Germinal center (tissue), 1 donor: Measurements from ENCODE around the gene DENND1C.

Experiments
- DNase-seq: peaks from one replicate; pipeline ENCODE4 v3.0.0; 2012; ENCODE audit warnings: mixed read lengths, low spot score

Gene DENND1C, protein sequence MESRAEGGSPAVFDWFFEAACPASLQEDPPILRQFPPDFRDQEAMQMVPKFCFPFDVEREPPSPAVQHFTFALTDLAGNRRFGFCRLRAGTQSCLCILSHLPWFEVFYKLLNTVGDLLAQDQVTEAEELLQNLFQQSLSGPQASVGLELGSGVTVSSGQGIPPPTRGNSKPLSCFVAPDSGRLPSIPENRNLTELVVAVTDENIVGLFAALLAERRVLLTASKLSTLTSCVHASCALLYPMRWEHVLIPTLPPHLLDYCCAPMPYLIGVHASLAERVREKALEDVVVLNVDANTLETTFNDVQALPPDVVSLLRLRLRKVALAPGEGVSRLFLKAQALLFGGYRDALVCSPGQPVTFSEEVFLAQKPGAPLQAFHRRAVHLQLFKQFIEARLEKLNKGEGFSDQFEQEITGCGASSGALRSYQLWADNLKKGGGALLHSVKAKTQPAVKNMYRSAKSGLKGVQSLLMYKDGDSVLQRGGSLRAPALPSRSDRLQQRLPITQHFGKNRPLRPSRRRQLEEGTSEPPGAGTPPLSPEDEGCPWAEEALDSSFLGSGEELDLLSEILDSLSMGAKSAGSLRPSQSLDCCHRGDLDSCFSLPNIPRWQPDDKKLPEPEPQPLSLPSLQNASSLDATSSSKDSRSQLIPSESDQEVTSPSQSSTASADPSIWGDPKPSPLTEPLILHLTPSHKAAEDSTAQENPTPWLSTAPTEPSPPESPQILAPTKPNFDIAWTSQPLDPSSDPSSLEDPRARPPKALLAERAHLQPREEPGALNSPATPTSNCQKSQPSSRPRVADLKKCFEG

DNA sequence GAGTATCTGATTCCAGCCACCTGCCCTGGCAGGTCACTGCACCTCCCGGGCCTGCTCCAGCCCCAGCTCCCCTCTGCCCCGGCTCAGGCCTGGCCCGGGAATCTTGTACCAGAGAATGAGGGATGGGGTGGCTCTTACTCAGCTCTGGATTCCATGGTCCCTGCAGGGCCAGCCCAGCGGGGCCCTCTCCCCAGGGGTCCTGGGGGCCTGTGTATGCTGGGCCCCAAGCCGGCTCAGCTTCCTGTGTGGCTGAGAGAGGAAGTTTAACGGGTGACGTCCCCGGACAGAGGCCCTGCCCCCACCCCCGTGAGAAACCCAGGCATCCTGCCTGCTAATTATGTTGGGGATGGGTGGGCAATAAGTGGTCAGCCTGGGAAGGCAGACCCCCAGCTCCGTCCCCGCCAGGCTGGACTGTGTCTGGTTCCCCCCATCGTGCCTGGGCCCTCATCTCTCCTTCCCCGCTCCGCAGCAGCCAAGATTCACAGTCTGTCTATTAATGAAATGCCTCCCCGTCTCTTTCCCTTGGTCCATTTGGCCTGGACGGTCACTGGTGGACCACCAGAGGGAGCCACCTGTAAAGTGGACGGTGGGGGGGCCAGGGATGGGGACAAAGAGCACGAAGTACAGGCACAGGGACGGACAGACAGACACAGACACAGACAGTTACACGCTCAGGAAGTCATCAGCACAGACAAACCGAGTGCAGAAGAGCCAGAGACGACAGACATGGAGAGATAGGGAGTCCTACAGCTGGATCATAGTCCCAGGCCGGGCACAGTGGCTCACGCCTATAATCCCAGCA, at the start of gene DENND1C:
DENND1C (minus strand) TSS at position 247 of the 802 bp plus-strand sequence; CDS start at position 155, 92 bp downstream.
- DNase-seq, result peak; percentile 64

DNA sequence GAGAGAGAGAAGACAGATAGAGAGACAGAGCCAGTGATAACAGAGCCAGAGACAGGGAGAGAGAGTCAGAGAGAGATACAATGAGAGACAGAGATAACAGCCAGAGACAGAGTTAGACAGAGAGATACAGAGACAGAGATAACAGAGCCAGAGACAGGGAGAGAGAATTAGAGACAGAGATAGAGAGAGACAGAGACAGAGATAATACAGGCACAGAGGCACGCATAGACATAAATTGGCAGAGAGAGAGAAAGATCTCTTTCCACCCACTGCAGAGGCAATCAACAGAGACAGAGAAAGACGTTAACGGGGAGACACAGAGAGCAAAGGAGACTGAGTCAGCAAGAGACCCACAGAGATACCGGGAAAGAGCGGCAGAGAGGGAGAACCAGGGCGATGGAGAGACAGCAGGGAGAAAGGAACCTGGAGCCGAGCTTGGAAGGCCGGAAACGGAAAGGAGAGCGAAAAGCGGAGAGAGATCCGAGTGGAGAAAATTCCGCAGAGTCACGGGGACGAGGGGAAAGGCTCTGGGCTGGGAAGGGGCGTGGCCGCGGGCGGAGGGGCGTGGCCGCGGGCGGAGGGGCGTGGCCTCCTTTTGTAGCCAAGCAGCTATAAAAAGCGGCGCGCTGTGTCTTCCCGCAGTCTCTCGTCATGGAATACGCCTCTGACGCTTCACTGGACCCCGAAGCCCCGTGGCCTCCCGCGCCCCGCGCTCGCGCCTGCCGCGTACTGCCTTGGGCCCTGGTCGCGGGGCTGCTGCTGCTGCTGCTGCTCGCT, 49.0 kb upstream of the DENND1C start, which contains the start of gene TNFSF9:
TNFSF9 (plus strand) TSS at position 641 of the 777 bp plus-strand sequence; CDS start at position 652, 11 bp downstream.
- DNase-seq, result peak; percentile 80

DNA sequence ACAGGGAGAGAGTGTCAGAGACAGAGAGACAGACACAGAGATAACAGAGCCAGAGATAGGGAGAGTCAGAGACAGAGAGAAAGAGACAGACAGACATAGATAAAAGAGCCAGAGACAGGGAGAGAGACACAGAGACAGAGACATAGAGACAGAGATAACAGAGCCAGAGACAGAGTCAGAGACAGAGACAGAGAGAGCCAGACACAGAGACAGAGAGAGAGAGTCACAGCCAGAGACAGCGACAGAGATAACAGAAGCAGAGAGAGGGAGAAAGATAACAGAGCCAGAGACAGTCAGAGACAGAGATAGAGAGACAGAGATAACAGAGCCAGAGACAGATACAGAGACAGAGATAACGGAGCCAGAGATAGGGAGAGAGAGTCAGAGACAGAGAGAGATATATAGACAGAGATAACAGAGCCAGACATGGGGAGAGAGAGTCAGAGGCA, 48.4 kb upstream of the DENND1C start:
- no peak for DNase-seq

DNA sequence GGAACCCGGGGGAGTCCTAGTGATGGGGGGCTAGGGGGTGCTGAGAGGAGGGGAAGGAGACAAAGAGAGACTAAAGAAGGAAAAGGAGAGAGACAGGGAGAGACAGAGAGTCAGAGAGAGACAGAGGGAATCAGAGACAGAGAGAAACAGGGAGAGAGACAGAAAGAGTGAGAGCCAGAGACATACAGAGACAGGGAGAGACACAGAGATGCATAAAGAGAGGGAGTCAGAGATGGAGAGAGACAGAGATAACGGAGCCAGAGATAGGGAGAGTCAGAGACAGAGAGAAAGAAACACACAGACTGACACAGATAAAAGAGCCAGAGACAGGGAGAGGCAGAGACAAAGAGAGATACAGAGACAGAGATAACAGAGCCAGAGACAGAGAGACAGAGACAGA, 47.8 kb upstream of the DENND1C start:
- no peak for DNase-seq

DNA sequence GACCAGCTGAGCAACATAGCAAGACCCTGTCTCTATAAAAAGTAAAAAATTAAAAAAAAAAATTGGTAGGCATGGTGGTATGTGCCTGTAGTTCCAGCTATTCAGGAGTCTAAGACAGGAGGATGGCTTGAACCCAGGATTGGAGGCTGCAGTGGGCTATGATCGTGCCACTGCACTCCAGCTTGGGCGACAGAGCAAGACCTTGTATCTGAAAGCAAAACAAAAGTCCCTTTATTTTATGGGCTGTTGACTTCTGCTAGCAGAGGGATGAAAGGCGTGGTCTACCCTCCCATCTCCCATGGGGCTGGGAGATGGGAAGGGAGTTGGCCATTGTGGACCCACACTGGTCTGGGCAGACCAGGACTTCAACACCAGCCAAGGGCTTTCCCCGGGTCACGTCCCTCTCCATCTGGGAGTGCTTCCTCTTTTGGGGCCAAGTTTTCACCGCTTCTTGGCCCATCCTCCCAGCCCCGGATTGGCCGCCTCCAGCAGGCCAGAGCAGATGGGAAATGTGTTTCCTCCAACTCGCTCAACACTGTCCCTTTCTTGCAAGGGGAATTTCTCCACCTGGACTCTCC, 47.0 kb upstream of the DENND1C start:
- DNase-seq, result peak; percentile 72

DNA sequence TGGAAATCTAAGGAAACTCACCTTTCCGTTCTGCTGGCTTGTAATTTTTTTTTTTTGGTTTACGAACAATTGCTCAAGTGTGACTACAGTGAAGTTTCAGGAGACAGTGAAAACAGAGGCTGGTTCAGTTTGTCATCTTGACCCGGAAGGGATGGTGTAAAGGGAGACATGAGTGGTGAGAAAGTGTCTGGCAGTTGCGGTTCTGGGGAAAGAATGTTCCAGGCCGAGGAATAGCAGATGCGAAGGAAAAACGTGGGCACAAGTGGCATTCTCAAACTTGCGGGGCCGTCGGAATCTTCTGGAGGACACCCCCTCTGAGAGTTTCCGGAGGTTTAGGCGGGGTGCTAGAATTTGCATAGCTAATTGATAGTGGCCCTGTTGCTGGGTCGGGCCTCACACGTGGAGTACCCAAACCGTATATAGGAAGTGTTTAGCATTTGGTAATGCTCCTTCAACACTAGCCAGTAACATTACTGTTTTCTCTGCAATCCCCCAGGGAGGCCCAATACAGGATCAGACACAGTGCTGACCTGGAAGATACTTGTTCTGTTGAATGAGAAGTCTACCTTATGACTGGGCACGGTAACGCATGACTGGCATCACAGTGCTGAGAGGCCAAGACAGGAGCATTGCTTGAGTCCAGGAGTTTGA, 46.4 kb upstream of the DENND1C start:
- DNase-seq, result peak; percentile 85

DNA sequence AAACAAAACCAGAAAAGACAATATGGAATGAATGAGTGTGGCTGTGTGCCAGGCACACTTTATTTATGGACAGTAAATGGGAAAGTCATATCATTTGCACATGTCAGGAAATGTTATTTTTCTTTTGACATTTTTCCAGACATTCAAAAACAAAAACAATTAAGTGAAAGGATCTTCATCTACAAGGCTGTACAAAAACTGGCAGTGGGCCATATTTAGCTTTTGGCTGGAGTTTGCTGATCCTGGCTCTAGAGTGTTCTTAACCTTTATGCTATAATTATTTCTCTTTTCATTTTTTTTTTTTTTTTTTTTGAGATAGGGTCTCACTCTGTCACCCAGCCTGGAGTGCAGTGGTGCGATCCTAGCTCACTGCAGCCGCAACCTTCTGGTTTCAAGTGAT, 42.7 kb upstream of the DENND1C start:
- no peak for DNase-seq

DNA sequence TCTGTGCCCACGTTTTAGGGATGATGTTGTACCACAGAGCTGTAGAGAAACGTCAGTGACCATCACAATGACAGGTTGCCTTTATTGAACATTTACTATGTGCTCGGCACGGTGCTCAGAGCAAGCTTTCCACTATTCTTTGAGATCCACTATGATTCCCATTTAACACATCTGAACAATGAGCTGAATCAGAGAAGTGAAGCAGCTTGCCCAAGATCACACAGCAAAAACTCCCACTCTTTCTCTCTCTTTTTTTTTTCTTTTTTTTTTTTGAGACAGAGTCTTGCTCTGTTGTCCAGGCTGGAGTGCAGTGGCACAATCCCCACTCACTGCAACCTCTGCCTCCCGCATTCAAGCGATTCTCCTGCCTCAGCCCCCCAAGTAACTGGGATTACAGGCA, 41.1 kb upstream of the DENND1C start:
- DNase-seq, result no peak

DNA sequence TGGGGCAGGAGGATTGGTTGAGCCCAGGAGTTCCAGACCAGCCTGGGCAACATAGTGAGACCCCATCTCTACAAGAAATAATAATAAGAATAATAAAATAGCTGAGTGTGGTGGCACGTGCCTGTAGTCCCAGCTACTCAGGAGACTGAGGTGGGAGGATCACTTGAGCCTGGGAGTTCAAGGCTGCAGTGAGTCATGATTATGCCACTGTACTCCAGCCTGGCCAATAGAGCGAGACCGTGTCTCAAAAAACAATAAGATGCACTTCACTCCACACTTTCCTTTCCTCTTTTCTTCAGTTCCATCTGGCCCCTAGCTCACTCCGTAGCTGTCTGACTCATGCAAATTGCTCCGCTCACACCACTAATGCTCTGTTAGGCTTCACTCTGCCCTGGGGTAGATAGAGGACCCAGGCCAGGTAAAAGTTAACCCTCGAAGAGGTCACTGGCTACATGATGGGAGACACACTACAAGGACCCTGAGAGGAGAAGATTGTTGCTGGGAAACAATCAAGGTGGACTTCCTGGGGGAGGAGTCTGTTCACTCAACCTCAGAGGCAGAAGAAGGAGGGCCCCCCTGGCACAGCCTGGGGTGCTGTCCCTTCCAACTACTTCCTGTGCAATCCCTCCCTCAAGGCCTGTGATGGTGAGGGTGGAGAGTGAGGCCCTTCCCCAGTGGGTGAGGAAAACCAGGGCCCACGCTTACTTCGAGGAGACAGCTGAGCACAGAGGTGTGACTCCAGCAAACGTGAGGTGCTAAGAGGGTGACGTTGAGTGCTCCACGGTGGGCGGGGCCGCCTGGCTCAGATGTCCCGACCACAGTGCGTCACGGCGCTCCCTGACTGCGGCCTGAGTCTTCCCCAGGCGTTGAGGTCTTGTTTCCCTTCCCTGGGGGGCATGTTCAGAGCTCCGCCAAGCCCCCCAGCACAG, 40.4 kb upstream of the DENND1C start:
- peak; percentile 82 for DNase-seq

DNA sequence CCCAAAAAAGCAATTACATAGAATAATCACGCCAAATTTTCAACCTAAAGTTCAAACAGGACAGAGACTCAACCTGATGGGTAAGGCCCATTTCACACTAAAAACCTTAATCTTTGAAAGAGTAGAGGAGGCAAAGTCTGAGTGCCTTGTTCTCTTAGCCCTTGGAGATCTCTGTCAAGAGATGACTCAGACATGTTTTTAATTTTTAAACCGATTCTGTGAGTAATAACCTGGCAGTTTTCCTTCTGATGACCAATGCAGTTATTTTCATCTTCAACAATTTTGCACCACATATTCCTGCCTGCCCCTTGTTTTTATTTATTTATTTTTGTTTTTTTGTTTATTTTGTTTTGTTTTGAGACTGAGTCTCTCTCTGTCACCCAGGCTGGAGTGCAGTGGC, 37.7 kb upstream of the DENND1C start:
- no peak for DNase-seq

DNA sequence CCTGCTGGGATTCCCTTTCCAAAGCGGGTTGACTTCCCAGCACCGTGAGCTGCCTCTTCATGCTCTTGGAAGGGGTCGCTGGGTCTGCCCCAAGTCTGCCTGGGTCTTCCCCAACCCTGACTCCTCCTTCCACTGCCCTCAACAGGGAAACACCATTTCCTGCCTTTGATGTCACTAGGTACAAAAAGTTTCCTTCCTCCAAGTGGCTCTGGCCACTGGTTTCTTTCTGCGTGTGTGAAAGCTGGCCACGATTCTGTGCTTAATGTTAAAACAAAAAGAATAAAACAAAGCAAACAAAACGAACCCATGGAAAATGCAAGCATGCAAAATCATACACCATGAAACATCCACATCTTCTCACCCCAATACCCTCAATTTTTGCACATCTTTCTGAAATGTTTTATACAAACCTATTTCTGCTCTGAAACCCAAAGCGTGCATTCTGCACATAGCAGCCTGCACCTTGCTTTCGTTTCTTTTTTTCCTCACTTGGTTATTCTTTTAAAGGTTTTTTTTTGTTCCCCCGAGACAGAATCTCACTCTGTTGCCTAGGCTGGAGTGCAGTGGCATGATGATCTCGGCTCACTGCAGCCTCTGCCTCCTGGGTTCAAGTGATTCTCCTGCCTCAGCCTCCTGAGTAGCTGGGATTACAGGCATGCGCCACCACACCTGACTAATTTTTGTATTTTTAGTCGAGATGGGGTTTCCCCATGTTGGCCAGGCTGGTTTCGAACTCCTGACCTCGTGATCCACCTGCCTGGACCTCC, 36.7 kb upstream of the DENND1C start:
- DNase-seq, result peak; percentile 43

DNA sequence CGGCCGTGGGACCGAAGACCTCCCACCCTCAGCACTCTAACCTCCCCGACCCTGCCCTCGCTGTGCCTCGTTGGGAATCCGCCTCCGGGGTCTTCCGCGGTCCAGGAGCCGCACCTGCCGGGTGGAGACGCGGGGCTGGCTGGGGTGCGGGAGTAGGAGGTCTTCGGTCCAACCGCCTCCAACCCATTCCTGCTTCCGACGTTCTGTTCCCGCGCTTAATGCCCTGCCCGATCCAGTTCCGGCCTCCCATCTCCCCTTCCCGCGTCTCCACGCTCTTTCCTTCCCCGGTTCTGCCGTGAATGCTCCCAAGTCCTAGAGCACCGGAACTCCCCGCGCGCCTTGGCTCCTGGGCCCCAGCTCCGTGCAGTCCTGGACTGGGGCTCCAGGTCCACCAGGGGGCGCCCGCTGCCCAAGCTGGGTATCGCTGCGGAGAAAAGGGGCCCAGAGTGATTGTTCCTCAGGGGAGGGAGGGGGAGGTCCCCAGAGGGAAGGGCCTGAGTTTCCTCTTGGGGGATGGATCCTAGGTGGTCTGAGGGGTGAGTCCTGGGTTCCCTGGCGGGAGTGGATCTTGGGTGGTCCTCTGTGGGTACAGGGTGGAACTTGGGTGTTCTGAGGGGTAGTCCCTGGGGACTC, 35.2 kb upstream of the DENND1C start:
- peak; percentile 92 for DNase-seq

DNA sequence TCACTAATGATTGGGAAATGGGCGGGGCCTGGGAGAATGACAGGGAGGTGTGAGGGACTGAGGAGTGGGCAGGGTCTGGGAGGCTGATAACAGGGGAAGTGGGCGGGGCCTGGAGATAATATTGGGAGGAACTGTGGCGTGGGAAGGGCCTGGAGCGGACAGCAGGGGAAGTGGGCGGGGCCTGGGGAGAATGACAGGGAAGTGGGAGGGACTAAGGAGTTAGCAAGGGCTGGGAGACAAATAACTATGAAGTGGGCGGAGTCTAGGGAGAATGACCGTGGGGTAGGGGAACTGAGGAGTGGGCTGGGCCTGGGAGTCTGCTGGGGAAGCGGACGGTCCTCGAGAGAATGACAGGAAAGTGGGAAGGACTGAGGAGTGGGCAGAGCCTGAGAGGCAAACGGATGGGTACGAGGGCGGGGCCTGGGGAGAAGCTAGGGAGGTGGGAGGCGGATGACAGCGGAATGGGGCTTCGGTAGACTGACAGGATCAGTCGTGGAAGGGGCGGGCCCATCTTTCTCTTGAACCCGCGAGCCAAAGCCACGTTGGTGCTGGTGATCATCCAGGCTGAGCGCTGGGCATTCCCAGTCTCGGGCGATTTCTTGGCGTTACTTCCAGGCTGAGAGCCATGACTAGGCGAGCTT, 34.6 kb upstream of the DENND1C start:
- DNase-seq, result peak; percentile 89

DNA sequence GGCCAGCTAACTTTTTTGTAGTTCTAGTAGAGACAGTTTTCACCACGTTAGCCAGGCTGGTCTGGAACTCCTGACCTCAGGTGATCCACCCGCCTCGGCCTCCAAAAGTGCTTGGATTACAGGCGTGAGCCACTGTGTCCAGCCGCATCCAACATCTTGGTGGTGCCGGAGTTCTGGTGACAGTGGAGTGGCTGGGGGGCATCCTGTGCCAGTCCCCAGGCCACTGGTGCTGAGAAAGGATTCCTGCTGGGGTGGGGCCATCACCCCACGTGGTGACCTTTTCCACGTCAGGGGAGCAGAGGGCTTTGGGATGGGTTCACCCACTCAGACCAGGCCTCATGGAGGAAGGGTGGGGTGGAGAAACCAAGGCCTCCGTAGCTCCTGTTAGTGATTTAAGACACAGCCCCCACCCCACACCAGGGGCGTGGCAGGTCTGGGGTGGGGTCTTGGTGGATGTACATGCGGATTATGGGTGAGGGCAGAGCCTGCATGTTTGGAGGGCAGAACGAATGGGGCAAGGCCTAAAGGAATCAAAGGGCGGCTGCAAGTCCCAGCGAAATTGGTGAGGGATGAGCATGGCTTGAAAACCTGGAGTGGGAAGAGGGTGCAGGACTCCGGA, 33.4 kb upstream of the DENND1C start:
- peak; percentile 3 for DNase-seq

DNA sequence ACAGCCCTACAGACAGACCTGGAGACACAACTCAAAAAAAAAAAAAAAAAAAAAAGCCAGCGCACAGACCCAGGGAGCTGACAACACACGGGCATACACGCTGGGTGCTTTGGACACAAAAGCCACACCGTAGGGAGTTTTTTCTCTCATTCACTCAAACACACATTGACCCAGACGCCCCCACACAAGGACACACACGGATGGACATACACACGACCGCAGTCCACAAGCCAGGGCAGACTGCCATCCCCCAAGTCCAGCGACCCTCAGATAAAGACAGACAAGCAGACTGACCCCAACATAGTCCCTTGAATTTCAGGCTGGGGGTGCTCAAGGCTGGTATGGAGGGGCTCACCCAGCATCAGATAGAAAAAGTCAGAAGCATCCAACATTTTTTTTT, 32.5 kb upstream of the DENND1C start:
- no peak for DNase-seq

DNA sequence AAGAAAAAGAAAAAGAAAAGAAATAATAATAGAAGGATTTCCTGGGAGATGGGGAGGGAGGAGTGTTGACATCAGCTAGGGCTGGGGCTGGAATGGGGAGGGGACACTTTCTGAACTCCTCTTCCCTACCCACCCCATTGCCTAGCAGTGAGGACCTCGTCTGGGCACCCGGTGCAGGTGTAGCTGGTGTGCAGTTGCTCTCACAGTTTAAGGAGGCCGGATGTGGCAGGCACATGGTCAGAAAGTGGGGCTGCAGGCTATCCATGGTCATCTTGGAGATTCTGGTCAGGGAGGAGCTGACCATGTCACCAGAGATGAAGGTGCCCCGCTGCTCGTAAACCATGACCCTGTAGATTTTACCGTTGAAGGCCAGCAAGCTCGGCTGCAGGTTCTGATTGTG, 29.0 kb upstream of the DENND1C start:
- DNase-seq, result no peak
